HG03457 (cell line): ENCODE measurements around the gene FBN3.
"Not testable (repeated sequence)": the region's sequence is repeated elsewhere in the genome, so short reads cannot be mapped to it uniquely, and the experiment has no call there.

Source experiments
- ATAC-seq: cut with Tn5 transposase; IDR thresholded peaks from one replicate; pipeline ENCODE4 v1.9.1; 2021; ENCODE audit warnings: moderate number of reproducible peaks; ENCODE audit not compliant: unreplicated experiment

Gene FBN3

DNA sequence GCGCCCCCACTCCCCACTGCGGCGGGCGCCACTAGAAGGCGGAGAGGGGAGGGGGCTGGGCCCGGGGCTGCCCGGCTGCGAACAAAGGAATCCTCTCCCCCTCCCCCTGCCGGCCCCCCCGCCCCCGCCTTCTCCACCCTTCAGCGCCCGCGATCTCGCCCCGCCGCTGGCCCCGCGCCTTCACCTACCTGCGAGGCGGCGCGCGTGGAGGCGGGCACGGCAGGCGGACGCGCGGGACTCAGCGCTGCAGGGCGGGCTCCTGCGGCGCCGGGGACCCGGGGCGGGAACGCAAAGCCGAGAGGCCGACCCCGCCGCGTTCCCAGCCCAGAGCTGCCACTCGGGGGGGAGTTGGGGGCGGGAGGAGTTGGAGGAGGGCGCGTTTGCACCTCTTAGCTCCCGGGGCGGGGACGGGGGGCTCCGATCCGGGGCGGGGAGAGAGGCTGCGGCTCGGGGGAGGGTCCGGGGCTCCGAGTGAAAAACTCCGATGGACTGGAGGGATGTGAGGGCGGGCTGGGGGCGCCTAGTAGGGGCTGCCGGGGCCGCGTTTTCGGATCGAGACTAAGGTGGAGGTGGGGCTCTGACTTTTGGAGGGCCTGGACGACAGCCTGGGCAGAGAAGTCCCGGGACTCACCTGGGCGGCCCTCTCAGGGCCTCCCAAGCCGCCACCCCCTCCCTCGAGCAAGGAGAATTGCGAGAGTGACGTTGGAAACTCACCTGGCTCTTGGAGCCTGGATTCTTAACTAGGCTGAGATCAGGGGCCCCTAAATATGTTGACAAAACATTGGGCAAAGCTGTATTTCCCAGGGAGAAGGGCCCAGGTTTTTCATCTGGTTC lies at the start of gene FBN3:
Gene FBN3 (minus strand): TSS at position 332 of the 834 bp plus-strand sequence. CDS start 2,112 bp downstream, outside the sequence.
- no peak for ATAC-seq

DNA sequence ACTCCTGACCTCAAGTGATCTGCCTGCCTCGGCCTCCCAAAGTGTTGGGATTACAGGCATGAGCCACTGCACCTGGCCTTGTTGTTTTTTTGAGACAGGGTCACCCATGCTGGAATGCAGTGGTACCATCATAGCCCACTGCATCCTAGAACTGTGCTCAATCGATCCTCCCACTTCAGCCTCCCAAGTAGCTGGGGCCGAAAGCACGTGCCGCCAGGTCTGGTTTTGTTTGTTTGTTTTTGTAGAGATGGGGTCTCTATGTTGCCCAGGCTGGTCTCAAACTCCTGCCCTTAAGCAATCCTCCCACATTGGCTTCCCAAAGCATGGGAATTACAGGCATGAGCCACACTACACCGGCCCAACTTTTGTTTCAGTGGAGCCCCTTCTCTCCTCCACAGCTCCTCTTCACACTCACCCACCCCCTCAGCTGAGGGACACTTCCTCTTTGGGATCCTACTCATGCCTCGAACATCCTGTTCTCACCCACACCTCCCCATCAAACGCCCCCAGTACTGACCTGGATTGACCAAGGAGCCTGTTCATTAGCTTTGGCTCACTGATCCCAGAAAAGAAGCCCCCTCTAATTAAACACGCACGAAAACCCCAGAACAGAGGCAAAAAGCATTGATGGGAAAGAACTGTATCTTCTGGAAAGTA lies 47.0 kb upstream of the FBN3 start:
- ATAC-seq: no peak

DNA sequence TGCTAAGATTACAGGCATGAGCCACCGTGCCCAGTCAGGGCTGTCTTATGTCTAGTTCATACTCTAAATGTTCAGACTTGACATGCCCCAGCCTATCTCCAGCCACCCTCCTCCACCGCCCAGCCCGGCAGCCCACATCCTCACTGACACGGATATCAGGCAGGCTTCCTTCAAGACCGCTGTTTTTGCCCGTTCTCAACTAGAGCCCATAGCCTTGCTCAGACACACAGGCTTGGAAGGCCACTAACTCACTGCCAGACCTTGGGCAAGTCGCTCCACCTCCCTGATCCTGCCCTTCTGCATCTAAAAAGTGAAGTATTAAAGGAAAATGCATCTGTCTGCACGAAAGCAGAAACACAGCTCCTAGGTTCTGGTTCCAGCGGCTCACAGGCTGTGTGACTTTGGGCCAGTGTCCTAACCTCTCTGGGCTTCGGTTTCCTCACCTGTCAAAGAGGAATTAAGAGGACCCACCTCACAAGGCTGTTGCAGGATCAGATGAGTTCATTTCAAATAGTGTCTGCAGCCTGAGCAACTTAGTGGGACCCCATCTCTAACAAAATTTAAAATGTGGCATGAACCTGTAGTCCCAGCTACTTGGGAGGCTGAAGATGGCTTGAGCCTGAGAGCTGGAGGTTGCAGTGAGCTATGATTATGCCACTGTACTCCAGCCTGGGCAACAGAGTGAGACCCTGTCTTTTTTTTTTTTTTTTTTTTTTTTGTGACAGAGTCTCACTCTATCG lies 45.3 kb upstream of the FBN3 start:
- ATAC-seq: no peak

DNA sequence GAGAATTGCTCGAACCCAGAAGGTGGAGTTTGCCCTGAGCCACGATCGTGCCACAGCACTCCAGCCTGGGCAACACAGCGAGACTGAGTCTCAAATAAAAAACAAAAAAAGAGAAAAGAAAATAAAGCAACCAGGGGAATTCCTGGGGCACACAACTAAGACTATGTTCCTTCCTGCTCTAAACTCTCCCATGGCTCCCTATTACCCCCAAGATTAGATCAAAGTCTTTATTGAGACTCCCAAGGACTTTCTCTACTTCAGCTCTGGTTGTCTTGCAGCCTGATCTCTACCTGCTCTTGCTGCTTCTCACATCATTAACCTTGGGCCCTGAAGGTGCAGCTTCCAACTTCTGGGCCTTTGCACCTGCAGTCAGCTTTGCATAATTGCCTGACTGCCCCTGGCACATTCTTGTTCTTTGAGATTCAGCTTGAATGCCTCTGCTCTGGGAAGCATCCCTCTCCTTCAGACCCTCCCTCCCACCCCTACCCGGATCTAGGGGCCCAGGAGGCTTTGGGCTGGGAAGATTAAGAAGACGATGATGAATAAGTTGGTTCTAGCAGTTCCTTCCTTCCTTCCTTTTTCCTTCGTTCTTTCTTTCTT lies 42.9 kb upstream of the FBN3 start:
- ATAC-seq: no peak

DNA sequence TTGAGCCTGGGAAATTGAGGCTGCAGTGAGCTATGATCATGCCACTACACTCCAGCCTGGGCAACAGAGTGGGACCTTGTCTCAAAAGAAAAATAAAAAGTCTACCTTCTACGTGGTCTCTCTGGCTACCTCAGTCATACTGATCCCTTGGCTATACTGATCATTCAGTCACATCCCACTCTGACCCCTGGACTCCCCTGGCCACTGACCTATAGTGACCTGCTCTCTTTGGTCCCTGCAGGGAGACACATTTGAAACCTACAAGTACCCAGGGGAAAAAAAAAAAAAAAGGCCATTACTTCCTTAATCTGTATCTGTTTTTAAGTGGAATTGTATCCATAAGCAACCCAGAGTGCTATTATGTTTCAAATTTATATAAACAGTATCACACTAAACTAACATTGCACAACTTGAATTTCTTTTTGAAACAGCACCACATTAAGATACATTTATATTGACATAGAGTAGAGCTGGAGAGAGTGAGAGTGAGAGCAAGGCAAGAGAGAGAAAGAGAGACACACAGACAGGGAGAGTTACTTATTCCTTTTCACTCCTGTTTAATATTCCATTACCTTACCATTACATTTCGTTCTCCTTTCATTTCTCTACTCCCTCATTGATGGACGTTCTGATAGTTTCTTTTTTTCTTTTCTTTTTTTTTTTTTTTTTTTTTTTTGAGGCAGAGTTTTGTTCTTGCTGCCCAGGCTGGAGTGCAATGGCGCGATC lies 36.1 kb upstream of the FBN3 start:
- ATAC-seq: no peak

DNA sequence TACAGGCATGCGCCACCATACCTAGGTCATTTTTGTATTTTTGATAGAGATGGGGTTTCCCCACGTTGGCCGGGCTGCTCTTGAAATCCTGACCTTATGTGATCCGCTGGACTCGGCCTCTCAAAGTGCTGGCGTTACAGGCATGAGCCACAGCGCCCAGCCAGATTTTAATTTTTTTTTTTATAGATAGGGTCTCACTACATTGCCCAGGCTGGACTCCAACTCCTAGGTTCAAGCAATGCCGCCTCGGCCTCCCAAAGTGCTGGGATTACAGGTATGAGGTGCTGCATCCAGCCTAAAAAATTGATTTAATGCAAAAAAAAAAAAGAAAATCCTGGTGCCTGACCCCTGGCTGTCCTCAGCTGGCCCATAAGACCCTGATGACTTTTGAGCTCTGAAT lies 34.9 kb upstream of the FBN3 start:
- no peak for ATAC-seq

DNA sequence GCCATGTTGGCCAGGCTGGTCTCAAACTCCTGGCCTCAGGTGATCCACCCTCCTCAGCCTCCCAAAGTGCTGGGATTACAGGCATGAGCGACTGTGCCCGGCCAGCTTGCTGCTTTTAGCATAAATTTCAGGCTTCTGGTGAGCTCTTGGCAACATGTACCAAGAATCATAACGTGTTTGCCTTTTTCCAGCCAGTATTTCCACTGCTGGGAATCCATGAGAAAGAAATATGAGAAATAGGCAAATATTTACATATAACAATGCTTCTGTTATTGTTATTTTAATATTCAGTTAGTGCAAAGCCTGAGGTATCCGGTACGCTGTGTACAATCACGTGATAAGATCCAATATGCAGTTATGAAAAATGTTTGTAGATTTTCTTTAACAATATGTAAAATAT lies 30.6 kb upstream of the FBN3 start:
- no peak for ATAC-seq

DNA sequence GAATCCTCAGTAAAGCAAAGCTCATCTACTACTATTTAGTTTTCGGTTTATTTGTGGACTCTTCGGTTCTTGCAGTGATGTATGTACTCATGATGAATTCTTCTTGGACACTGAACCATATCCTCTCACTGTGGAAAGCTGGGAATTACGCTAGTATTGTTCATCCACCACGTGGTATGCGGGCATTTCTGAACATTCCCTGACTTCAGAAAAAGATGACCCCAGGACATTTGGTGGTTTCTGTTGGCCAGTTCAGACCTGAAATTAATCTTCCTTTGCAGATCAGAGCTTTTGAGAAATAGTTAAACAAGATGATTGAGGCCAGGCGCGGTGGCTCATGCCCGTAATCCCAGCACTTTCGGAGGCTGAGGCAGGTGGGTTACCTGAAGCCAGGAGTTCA lies 25.3 kb upstream of the FBN3 start:
- no peak for ATAC-seq

DNA sequence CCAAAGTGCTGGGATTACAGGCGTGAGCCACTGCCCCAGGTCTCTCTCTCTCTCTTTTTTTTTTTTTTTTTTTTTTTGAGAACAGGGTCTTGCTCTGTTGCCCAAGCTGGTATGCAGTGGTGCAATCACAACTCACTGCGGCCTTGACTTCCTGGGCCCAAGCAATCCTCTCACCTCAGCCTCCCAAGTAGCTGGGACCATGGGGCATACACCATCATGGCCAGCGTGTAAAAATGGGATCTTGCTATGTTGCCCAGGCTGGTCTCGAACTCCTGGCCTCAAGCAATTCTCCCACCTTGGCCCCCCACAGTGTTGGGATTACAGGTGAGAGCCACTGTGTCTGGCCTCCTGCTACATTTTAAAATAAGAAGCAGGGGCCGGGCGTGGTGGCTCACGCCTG lies 19.1 kb upstream of the FBN3 start:
- no peak for ATAC-seq

DNA sequence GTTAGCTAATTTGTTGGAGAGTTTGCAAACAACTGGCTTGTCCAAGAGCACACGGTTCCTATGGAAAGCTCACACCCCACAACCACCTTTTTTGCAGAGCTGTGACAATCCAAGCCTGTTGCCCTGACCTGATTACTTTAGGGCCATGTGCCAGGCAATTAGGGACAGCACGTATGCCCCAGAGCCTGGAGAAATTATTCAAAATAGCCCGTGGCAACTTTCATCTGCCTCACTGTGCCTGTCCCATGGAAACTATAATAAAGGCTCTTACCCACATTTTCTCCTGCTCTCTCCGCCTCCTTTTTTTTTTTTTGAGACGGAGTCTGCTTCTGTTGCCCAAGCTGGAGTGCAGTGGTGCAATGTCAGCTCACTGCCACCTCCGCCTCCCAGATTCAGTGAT lies 18.6 kb upstream of the FBN3 start:
- no peak for ATAC-seq

DNA sequence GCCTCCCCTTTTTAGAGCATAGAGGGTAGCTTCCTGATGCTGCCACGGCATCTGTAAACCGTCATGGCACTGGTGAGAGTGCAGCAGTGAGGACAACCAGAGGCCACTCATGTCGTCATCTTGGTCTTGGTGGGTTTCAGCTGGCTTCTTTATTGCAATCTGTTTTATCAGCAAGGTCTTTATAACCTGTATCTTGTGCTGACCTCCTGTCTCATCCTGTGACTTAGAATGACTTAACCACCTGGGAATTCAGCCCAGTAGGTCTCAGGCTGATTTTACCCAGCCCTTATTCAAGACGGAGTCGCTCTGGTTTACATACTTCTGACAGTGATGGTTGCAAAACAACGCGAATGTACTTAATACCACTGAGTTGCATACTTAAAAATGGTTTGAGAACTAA lies 14.4 kb upstream of the FBN3 start:
- ATAC-seq: no peak

DNA sequence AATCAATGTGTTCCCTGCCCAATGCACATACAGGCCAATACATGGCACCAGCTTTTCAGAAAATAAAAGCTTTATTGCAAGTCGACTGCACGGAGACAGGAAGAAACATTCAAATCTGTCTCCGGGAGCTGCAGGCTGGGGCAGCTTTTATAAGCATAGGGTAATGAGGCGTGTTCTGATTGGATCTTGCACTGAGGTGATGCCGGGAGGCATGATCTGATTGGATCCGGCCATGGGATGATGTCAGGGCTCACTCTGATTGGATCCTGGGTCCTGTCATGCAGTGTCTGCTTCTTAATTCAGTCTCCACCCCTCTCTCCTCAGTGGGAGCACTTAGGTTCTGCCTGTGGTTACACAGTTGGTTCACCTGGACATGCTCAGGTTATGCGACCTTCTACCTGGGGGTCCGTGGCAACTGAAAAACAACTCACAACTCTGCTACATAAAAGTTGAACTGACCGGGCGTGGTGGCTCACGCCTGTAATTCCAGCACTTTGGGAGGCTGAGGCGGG lies 11.8 kb upstream of the FBN3 start:
- no peak for ATAC-seq

DNA sequence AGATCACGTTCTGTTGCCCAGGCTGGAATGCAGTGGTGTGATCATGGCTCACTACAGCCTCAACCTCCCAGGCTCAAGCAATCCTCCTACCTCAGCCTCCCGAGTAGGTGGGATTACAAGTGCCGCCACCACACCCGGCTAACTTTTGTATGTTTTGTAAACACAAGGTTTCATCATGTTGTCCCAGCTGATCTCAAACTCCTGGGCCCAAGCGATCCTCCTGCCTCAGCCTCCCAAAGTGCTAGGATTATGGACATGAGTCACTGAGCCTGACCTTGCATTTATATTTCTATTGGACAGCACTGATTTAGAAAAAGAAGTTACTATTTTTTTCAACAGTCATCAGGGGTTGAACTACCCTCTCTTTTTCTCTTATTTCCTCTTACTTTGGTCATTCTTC lies 9.9 kb upstream of the FBN3 start:
- ATAC-seq: not testable (repeated sequence)

DNA sequence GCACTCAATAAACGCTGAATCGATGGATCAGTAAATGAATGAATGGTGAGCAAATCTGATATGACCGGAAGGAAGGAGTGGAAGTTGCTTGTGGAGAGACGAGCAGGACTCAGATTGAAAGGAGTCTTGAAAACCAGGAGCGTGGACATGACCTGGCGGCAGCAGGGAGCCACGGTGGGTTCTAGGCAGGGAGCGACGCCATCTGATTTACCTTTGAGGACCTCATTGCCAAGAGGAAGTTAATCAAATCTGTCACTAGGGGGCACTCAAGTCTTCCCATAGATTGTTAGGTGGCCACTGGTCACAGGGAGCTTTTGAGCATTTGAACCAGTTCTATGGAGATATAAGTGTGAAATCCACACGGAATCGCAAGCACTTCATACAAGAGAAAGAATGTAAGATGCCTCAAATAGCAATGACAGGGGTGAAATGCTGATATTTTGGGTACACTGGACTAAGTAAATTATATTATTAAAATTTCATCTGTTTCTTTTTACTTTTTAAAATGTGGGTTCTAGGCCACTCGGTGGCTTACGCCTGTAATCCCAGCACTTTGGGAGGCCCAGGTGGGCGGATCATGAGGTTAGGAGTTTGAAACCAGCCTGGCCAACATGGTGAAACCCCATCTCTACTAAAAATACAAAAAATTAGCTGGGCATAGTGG lies 9.2 kb upstream of the FBN3 start:
- no peak for ATAC-seq

DNA sequence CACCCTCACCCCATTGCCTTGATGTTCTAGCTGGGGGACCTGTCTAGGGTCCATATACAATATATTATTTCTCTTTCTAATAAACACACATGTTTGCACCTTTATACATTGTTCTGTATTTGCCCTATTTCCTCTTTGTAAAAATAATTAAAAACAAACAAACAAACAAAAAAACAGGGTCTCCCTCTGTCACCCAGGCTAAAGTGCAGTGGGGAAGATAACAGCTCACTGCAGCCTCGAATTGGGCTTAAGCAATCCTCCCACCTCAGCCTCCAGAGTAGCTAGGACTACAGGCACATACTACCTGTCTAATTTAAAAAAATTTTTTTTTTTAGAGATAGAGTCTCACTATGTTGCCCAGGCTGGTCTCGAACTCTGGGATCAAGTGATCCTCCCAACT lies 5.9 kb upstream of the FBN3 start:
- no peak for ATAC-seq

DNA sequence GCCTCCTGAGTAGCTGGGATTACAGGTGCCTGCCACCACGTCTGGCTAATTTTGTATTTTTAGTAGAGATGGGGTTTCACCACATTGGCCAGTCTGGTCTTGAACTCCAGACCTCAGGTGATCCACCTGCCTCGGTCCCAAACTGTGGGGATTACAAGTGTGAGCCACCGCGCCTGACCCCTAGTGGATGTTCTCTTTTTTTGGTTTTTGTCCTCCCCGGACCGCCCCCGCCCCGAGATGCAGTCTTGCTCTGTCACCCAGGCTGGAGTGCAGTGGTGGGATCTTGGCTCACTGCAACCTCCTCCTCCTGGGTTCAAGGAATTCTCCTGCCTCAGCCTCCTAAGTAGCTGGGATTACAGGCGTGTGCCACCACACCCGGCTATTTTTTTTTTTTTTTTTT lies 4.6 kb upstream of the FBN3 start:
- ATAC-seq: not testable (repeated sequence)

DNA sequence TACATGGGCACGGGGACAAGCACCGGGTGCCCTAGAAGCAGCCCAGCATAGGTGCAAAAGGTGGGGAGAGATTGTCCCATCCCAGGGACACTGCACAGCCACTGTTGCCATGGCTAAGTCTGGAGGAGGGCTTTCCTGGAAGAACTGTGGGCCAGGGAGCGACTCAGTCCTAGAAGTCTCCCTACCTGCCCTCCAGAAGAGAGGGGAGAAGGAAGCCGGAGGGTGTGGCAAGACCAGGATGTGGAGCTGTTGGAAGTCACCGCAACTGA lies 2.3 kb upstream of the FBN3 start:
- ATAC-seq: no peak

DNA sequence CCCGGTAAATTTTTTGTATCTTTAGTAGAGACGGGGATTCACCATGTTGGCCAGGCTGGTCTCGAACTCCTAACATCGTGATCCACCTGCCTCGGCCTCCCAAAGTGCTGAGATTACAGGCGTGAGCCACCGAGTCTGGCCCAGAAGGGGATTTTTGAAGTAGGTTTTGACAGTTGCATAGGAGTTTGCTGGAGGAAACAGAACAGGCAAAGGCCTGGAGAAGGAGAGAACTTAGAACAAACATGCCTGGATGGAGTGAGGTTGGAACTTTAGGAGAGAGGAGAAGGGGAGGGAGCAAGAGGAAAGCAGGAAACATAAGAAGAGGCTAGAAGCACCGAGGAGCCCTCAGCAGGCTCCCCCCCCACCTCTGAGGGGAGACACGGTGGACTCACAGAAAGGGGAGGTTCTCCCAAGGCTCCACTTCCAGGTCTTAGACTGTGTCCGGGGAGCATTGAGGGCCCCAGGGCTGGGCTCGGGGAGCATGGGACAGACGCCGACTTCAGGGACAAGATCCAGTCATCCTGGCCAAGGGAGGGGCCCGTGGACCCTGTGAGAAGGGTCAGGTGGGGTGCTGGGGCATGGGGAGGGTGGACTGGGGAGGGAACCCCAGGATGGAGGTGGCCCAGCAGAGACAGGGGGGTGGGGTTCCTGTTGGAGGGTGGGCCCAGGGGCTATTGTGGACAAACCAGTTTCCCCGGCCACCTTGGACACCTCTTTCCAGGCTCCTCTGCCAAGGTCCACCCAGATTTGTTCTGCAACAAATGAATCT lies 1.8 kb upstream of the FBN3 start:
- no peak for ATAC-seq

DNA sequence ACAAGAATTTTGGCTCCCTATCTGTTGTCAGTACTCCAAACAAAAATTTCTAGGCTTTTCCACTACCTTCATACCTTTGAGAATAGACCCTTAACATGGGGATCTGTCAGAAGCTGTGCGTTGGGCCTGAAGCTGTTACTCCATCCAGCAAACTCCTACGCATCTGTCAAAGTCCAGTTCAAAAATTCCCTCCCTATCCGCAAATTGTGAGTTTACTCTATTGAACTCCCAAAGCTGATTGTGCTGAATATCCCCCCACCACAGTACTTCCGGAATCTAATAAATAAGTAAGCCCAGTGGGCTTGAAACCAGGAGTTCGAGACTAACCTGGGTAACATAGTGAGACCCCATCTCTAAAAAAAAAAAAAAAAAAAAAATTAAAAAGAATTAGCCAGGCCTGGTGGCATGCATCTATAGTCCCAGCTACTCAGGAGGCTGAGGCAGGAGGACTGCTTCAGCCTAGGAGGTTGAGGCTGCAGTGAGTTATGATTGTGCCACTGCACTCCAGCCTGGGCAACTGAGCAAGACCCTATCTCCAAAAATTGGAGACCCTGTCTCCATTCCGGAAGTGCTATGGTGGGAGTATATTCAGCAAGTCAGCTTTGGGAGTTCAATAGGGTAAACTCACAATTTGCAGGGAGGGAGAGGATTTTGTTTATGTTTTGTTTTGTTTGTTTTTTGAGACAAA lies 930 bp upstream of the FBN3 start:
- ATAC-seq: no peak
